Effector memory CD4-positive, alpha-beta T cell (primary cell): ENCODE data around the gene RABGGTA.

ENCODE experiments used
- DNase-seq, 3 donors: peaks; one replicate each; pipeline ENCODE4 v3.0.0-alpha.2; 2020
- H3K27ac ChIP-seq: 2 replicates; pipeline ENCODE4 v1.7.0; 2013; ENCODE audit warnings: mild to moderate bottlenecking, low read length, moderate library complexity; ENCODE audit not compliant: insufficient read depth, poor library complexity, severe bottlenecking
- H3K27me3 ChIP-seq: replicated peaks from 2 replicates; pipeline ENCODE4 v1.7.0; 2013; ENCODE audit warnings: mild to moderate bottlenecking, low read length; ENCODE audit not compliant: insufficient read depth, control insufficient read depth, poor library complexity, severe bottlenecking
- H3K36me3 ChIP-seq: 2 replicates; pipeline ENCODE4 v1.7.0; 2013; ENCODE audit warnings: mild to moderate bottlenecking, low read length, moderate library complexity; ENCODE audit not compliant: control insufficient read depth, insufficient read depth
- H3K4me1 ChIP-seq: 2 replicates; pipeline ENCODE4 v1.7.0; 2013; ENCODE audit warnings: low read length, mild to moderate bottlenecking; ENCODE audit not compliant: control insufficient read depth, insufficient read depth, poor library complexity, severe bottlenecking
- H3K4me3 ChIP-seq: 2 replicates; pipeline ENCODE4 v1.7.0; 2013; ENCODE audit warnings: low read length, low read depth, mild to moderate bottlenecking; ENCODE audit not compliant: insufficient read depth, poor library complexity, severe bottlenecking
- H3K9me3 ChIP-seq: 2 replicates; pipeline ENCODE4 v1.7.0; 2013; ENCODE audit warnings: mild to moderate bottlenecking, low read length, moderate library complexity; ENCODE audit not compliant: control insufficient read depth

The RABGGTA gene

DNA sequence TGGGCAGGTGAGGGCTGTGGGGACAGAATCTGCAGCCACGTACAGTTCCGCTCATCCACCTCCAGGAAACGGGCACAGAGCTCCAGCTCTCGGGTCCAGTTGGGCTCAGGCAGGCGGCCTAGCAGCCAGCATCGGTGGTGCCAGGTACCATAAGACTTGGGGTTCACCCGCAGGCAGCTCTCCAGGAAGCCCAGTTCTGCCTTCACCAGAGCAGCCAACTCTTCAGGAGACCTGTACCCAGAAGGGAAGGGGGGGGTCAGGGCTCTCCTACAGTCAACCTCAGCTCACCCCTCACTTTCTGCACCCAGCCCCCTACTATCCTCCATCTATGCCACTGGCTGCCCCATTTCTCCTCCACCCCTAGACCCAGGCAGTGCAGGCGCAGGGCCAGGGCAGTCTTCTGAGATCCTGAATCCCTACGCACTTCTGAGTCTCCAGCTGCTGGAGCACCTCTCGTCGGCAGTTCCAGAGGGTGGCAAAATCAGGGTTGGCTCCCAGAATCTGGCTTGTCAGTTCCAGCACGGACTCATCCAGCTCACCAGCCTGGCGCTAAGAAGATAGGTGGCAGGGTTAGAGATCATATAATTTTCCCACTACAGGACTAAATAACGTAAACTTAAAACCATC, 1.4 kb downstream of the RABGGTA start:
- DNase-seq: no peak
- no peak overlapping the region for H3K4me3 ChIP-seq
- H3K4me1 ChIP-seq: peaks cover 25% of the 10 kb centered on the region
- peaks cover 35% of the 10 kb centered on the region for H3K36me3 ChIP-seq
- H3K9me3 ChIP-seq: no peaks in the 10 kb centered on the region
- no peaks in the 10 kb centered on the region for H3K27me3 ChIP-seq
- no peak overlapping the region for H3K27ac ChIP-seq

DNA sequence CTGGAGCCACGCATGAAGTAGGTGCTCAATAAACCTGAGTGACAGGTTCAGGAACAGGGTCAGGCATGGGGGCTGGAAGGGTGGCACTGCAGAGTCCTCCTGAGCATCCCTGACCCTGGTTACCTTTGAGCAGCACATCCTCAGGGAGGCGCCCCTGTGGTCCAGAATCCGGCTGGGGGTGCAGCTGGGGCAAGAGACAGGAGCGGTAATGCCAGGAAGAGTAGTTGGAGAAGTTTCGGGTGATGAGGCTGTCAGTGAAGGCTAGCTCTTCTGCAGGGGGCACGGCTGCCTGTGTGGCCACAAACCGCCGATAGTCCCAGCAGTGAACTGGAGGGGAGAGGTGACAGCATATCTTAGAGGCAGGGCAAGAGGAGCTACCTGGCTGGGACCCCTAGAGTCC, 2.0 kb downstream of the RABGGTA start:
- Histone ChIP-seq H3K27ac (no peak overlapping the region), H3K9me3 (no peaks in the 10 kb centered on the region), H3K27me3 (no peaks in the 10 kb centered on the region), H3K36me3 (peaks cover 35% of the 10 kb centered on the region), H3K4me1 (peaks cover 25% of the 10 kb centered on the region), H3K4me3 (no peak overlapping the region)
- DNase-seq: no peak

- peaks cover 18% of the 10 kb centered on the region for H3K4me1 ChIP-seq
- no peak overlapping the region for H3K27ac ChIP-seq
- H3K36me3 ChIP-seq: peaks cover 35% of the 10 kb centered on the region
- H3K4me3 ChIP-seq: no peak overlapping the region
- no peaks in the 10 kb centered on the region for H3K9me3 ChIP-seq
- no peak for DNase-seq
- H3K27me3 ChIP-seq: no peaks in the 10 kb centered on the region
Measured at GRCh38 chr14:24268225-24268624, 3.2 kb downstream of the RABGGTA start.

- H3K4me3 ChIP-seq: no peak overlapping the region
- H3K27ac ChIP-seq: no peak overlapping the region
- H3K36me3 ChIP-seq: peaks cover 35% of the 10 kb centered on the region
- no peaks in the 10 kb centered on the region for H3K27me3 ChIP-seq
- peaks cover 17% of the 10 kb centered on the region for H3K4me1 ChIP-seq
- no peak for DNase-seq
- H3K9me3 ChIP-seq: no peaks in the 10 kb centered on the region
Measured at GRCh38 chr14:24267516-24267915, 3.9 kb downstream of the RABGGTA start.

DNA sequence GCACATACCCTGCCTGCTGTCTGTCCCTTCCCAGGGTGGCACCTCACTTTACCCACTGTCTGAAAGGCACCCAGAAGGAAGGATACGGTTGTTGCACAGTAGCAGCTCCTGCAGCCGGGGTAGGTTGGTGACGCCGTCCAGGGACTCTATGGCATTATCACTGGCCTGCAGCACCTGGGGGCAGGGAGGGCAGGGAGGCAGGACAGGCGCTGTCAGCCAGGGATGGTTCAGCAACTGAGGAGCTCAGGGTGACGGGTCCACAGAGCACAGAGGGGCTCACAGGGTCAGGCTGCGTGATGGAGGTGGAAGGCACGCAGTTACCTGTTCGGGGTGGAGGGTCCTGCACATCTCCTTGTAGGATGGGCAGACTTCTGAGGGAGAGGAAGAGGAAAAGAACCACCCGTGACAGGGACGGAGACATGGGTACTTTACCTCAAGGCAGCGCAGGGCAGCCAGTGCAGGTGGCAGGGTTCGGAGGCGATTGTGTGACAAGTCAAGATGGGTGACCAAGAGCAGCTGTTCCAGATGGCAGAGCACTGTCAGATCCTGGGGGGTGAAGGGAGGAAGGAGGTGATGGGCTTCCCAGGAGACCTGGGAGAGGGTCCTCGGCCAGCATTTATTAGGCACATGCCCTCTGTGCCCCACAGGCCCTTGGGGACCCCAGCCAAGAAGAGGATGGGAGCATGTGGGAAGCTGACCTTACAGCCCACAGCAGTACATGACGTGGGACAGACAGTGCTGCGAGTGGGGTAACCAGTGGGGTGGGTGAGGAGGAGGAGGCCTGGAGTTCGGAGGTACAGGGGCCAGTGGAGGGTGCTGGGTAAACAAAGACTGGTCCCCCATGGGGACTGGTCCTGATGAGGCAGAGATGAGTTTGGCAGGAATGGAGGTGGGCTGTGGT, 4.8 kb downstream of the RABGGTA start:
- H3K4me1 ChIP-seq: peaks cover 9% of the 10 kb centered on the region
- H3K27me3 ChIP-seq: no peaks in the 10 kb centered on the region
- H3K4me3 ChIP-seq: no peak overlapping the region
- H3K27ac ChIP-seq: no peak overlapping the region
- peaks cover 35% of the 10 kb centered on the region for H3K36me3 ChIP-seq
- no peaks in the 10 kb centered on the region for H3K9me3 ChIP-seq
- no peak for DNase-seq

GRCh38 chr14:24264298-24264697, 7.1 kb downstream of the RABGGTA start:
- H3K4me1 ChIP-seq: no peaks in the 10 kb centered on the region
- no peak overlapping the region for H3K4me3 ChIP-seq
- peaks cover 37% of the 10 kb centered on the region for H3K36me3 ChIP-seq
- no peaks in the 10 kb centered on the region for H3K27me3 ChIP-seq
- no peaks in the 10 kb centered on the region for H3K9me3 ChIP-seq
- no peak overlapping the region for H3K27ac ChIP-seq
- no peak for DNase-seq

GRCh38 chr14:24263848-24264247, 7.5 kb downstream of the RABGGTA start:
- no peak for DNase-seq
- H3K27me3 ChIP-seq: no peaks in the 10 kb centered on the region
- H3K9me3 ChIP-seq: no peaks in the 10 kb centered on the region
- no peak overlapping the region for H3K4me3 ChIP-seq
- no peak overlapping the region for H3K27ac ChIP-seq
- peaks cover 36% of the 10 kb centered on the region for H3K36me3 ChIP-seq
- H3K4me1 ChIP-seq: no peaks in the 10 kb centered on the region

- Histone ChIP-seq H3K36me3 (peaks cover 28% of the 10 kb centered on the region), H3K9me3 (no peaks in the 10 kb centered on the region), H3K4me1 (no peaks in the 10 kb centered on the region), H3K27me3 (no peaks in the 10 kb centered on the region), H3K27ac (no peak within 1 kb of the TSS), H3K4me3 (no peak within 1 kb of the TSS)
- no peak for DNase-seq
Measured at GRCh38 chr14:24262821-24263733, 8.3 kb downstream of the RABGGTA start, which contains the start of gene TGM1. Gene TGM1 (minus strand): TSS chr14:24263177. CDS start chr14:24262352, 825 bp downstream.

DNA sequence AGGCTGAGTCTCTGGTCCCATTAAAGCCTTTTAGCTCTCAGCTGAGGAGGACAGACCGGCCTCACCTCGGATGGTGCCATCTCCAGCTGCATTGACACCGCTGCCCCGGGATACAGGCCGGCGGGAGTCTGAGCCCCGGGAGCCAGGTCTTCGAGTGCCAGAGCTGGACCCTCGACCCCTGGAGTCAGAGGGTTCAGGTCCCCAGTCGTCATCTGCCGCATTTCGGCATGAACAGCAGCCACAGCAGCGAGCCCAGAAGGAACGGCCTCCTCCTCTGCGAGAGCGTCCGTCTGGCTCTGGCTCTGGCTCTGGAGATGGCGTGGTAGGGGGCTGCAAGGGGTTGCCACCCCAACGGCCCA, 9.4 kb downstream of the RABGGTA start:
- Histone ChIP-seq H3K4me3 (no peak overlapping the region), H3K27ac (no peak overlapping the region), H3K27me3 (no peaks in the 10 kb centered on the region), H3K4me1 (no peaks in the 10 kb centered on the region), H3K36me3 (peaks cover 19% of the 10 kb centered on the region), H3K9me3 (no peaks in the 10 kb centered on the region)
- no peak for DNase-seq
